Lung (tissue), 12 donors: ENCODE results near the gene MYOZ3. TPM values are rescaled to one million over a fixed set of nuclear protein-coding genes. Genes with fewer than 3 reads are reported as not detected.

Source experiments
- ATAC-seq: fragments of 200-7000 bp; cut with Tn5 transposase; one replicate; pipeline ENCODE4 v1.9.1; 2020; ENCODE audit warnings: moderate number of reproducible peaks; ENCODE audit not compliant: insufficient read depth, low FRiP score
- DNase-seq, 3 donors: peaks; one replicate each; pipeline ENCODE4 v3.0.0-alpha.2; 2013 to 2017
- H3K27ac ChIP-seq, 2 donors: one replicate each; pipeline ENCODE4 v1.5.1; 2013; ENCODE audit warnings: mild to moderate bottlenecking in 2 of 2, moderate library complexity in 2 of 2, control low read depth in 1 of 2, inconsistent platforms in 1 of 2, low read depth in 1 of 2, low read length in 1 of 2
- H3K27me3 ChIP-seq, 3 donors: one replicate each; pipeline ENCODE4 v1.5.1; 2013; ENCODE audit warnings: low read length in 2 of 3; ENCODE audit not compliant: control insufficient read depth in 3 of 3, insufficient read depth in 3 of 3
- H3K36me3 ChIP-seq, 4 donors: one replicate each; pipeline ENCODE4 v1.5.1; 2013; ENCODE audit warnings: low read length in 4 of 4, mild to moderate bottlenecking in 1 of 4, moderate library complexity in 1 of 4; ENCODE audit not compliant: control insufficient read depth in 4 of 4, insufficient read depth in 4 of 4
- H3K4me1 ChIP-seq, 5 donors: one replicate each; pipeline ENCODE4 v1.5.1; 2013; ENCODE audit warnings: low read length in 5 of 5, mild to moderate bottlenecking in 2 of 5, moderate library complexity in 1 of 5; ENCODE audit not compliant: control insufficient read depth in 5 of 5, insufficient read depth in 5 of 5
- H3K4me3 ChIP-seq: one replicate; pipeline ENCODE4 v1.5.1; 2013; ENCODE audit warnings: mild to moderate bottlenecking, control low read depth, moderate library complexity
- H3K9ac ChIP-seq, 2 donors: one replicate each; pipeline ENCODE4 v1.5.1; 2013; ENCODE audit warnings: low read length in 2 of 2, control low read depth in 1 of 2; ENCODE audit not compliant: insufficient read depth in 1 of 2
- H3K9me3 ChIP-seq, 4 donors: one replicate each; pipeline ENCODE4 v1.5.1; 2013; ENCODE audit warnings: low read length in 3 of 4, mild to moderate bottlenecking in 1 of 4, moderate library complexity in 1 of 4; ENCODE audit not compliant: control insufficient read depth in 4 of 4, insufficient read depth in 3 of 4
- WGBS, 2 donors: extraction: QIAGEN DNeasy Blood & Tissue Kit; methylation state at CpG; one replicate each; pipeline ENCODE4 v1.1.7; 2013; 5-methylcytosine and 5-hydroxymethylcytosine counted together
- polyA plus RNA-seq, 2 donors: library from polyadenylated mRNA; stranded (reverse); fragments of 200-250 nt; gene quantifications; one replicate each; pipeline ENCODE4 v1.2.1, GENCODE V29; 2013
- total RNA-seq, 2 donors: library from RNA; depleted of rRNA in 1 of 2; stranded (reverse); fragments of >200 nt in 1 of 2; gene quantifications; one replicate each; pipeline ENCODE4 v1.2.1, GENCODE V29; 2014 to 2021
- TF ChIP-seq, protein P1 (sequence below): IDR thresholded peaks from 2 replicates; pipeline ENCODE4 v1.5.1; 2012; ENCODE audit warnings: mild to moderate bottlenecking; ENCODE audit errors: control extremely low read depth, extremely low read depth
- donor health status: control.
- donor health status: control.
- donor health status: Bipolar disorder and iron deficiency.
- donor health status: healthy.
- donor health status: DM: yes; HTN: yes; CAD: no.

Gene MYOZ3
- total and polyA plus RNA-seq, 4 donors: 0.39 to 2.4 (median 0.48) TPM

DNA sequence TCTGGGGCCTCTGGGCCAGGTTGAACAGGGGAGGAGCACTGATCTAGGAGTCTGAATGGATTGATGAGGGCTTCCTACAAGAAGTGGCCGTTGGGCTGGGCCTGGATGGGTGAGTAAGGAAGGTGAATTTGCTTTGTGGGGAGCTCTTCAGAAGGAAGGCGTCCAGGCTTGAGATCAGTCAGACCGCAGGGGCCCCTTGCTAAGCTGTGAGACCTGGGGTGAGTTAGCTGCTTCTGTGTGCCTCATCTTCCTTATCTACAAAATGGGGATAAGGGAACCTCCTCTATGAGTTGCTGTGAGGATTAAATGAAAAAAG is 21.7 kb upstream of the MYOZ3 start:
- Histone ChIP-seq H3K36me3 (no peaks in the 10 kb centered on the region), H3K9ac (no peak overlapping the region), H3K27ac (peak overlapping the region; percentile 86 to 94), H3K4me1 (peaks cover 21 to 59% (median 39%) of the 10 kb centered on the region in 5 donors), H3K9me3 (no peaks in the 10 kb centered on the region), H3K4me3 (no peak overlapping the region), H3K27me3 (no peaks in the 10 kb centered on the region)
- ATAC-seq: no peak
- TF ChIP-seq, protein P1, sequence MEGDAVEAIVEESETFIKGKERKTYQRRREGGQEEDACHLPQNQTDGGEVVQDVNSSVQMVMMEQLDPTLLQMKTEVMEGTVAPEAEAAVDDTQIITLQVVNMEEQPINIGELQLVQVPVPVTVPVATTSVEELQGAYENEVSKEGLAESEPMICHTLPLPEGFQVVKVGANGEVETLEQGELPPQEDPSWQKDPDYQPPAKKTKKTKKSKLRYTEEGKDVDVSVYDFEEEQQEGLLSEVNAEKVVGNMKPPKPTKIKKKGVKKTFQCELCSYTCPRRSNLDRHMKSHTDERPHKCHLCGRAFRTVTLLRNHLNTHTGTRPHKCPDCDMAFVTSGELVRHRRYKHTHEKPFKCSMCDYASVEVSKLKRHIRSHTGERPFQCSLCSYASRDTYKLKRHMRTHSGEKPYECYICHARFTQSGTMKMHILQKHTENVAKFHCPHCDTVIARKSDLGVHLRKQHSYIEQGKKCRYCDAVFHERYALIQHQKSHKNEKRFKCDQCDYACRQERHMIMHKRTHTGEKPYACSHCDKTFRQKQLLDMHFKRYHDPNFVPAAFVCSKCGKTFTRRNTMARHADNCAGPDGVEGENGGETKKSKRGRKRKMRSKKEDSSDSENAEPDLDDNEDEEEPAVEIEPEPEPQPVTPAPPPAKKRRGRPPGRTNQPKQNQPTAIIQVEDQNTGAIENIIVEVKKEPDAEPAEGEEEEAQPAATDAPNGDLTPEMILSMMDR: no peak
- WGBS, 2 donors: 82 to 85% methylated on average over 3 of the region's 3 CpGs
- DNase-seq: no peak

DNA sequence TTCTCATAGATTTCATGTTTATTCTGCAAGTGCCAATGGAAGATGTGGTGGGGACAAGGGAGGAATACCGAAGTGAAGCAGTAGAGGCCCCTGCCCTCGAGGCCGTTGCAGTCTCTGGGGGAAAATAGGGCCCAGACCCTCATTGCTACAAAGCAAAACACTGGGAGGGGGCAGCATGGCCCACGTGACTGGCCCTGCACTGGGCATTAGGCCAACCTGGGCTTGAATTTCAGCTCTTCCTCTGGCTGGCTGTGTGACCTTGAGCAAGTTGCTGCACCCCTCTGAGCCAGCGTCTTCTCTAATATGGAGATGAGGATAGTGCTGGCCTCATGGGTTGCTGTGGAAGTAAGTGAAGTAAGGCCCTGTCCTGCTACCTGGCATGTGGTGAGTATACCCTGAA is 21.3 kb upstream of the MYOZ3 start:
- H3K4me3 ChIP-seq: no peak overlapping the region
- H3K27ac ChIP-seq: peak overlapping the region; percentile 86 to 94
- 63 to 69% methylated on average over 5 of the region's 5 CpGs for WGBS, 2 donors
- H3K36me3 ChIP-seq: no peaks in the 10 kb centered on the region
- TF ChIP-seq, protein P1: no peak
- no peaks in the 10 kb centered on the region for H3K27me3 ChIP-seq
- H3K4me1 ChIP-seq: peaks cover 24 to 62% (median 42%) of the 10 kb centered on the region in 5 donors
- DNase-seq: peak; percentile 57 to 67 (median 60)
- no peak overlapping the region for H3K9ac ChIP-seq
- no peaks in the 10 kb centered on the region for H3K9me3 ChIP-seq
- ATAC-seq: no peak

DNA sequence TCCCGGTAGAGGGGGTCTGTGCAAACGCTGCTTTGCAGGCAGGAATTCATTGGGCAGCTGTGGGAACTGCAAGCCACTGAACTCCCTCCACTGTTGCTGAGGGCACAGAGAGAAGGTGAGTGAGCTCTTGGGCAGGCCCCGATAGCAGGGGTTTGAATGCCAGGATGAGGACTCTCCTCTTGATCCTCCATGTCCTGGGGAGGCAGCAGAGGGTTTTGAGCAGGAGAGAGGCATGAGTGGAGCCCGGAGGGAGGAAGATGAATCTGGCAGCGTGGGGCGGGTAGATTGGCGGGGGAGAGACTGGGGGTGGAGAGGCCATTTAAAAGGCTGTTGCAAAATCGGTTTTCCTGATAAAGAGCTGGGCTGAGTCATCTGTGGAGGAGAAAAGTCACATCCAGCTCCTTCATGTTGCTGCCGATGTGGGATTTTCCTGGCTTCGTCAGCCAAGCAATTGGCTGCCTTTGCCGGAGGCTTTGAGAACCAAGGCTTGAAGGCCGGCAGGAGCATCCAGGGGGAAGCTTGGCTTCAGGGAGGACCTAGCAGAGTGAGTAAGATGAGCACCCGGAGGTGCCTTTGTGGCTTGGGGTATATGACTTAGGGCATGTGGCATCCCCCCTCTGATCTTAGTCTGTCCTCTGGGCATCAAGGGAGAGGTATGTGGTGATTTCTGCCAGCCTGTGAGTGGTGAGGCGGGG is 20.6 kb upstream of the MYOZ3 start, which contains the start of gene SYNPO:
TSS of gene SYNPO (plus strand) at position 350 of the 695 bp plus-strand sequence. CDS start 7,616 bp downstream, outside the sequence.
- Histone ChIP-seq H3K36me3 (no peaks in the 10 kb centered on the region), H3K27me3 (no peaks in the 10 kb centered on the region), H3K27ac (peak within 1 kb of the TSS; percentile 86 to 94), H3K9me3 (no peaks in the 10 kb centered on the region), H3K4me1 (peaks cover 26 to 69% (median 46%) of the 10 kb centered on the region in 5 donors), H3K4me3 (peak within 1 kb of the TSS; percentile 11), H3K9ac (peak within 1 kb of the TSS in 1 of 2 donors; percentile 30)
- 32 to 41% methylated on average over 14 of the region's 14 CpGs for WGBS, 2 donors
- peak; percentile 49 for ATAC-seq
- TF ChIP-seq, protein P1: no peak
- DNase-seq: peak; percentile 77 to 95 (median 90)
